Stimulated activated CD4-positive, alpha-beta T cell treated with anti-CD3 and anti-CD28 coated beads, Interleukin-4, amount 100 ng/mL, for 4 hours (primary cell): Measurements from ENCODE around the gene TSPO.

ENCODE experiments used
- DNase-seq, 2 experiments: peaks; one replicate each; pipeline ENCODE4 v3.0.0-alpha.2; 2020

The TSPO gene

DNA sequence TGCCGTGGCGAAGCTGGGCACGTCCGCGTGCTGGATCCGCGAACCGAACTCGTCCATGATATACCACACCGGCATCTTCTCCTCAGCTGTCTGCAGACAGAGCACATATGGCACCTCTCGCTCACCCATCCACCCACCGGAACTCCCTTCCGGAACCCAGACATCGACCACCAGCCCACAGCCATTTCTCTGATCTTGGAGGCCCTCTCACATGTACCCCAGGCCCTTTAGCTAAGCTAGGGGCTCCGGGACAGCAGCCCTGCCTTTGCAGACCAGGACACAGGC, 28.5 kb downstream of the TSPO start:
- no peak for DNase-seq

- no peak for DNase-seq
Measured at GRCh38 chr22:43180670-43181069, 29.3 kb downstream of the TSPO start.

- no peak for DNase-seq
Measured at GRCh38 chr22:43181321-43182076, 30.1 kb downstream of the TSPO start.

DNA sequence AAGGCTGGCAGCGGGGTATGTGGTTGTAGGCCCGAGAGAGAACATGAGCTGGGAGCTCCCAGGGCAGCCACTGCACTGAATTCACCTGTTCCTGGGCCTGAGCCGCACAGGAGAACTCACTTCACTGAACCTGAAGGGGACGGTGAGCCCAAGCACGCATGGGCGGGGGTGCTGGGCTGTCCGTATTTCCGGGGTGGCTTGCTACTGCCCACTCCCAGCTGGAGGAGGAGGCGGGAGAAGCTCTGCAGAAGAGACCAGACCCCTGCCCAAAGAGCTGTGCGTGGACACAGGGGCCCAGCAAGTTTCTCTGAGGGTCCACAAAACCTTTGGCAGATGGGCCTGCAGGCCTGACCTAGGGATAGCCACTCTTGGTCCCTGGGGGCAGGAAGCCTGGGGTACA, 30.8 kb downstream of the TSPO start:
- DNase-seq, result no peak

DNA sequence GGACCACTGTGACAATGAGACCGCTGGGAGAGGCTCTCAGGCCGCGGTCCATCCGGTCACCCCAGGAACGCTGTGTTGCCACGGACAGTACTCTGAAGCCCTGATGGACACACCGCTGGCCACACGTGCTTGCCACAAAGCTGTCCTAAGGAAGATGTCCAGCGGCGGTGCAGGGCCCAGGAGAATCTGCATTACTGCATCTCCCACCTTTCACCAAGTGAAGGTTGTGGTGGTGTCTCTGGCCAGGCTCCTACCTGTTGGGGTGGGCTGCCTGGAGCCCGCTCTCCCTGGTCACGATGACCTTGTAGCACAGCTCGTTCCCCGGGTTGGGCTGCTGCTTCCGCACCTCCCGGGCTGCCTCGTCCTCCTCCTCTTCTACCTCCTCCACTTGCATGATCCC, 31.4 kb downstream of the TSPO start:
- no peak for DNase-seq

DNA sequence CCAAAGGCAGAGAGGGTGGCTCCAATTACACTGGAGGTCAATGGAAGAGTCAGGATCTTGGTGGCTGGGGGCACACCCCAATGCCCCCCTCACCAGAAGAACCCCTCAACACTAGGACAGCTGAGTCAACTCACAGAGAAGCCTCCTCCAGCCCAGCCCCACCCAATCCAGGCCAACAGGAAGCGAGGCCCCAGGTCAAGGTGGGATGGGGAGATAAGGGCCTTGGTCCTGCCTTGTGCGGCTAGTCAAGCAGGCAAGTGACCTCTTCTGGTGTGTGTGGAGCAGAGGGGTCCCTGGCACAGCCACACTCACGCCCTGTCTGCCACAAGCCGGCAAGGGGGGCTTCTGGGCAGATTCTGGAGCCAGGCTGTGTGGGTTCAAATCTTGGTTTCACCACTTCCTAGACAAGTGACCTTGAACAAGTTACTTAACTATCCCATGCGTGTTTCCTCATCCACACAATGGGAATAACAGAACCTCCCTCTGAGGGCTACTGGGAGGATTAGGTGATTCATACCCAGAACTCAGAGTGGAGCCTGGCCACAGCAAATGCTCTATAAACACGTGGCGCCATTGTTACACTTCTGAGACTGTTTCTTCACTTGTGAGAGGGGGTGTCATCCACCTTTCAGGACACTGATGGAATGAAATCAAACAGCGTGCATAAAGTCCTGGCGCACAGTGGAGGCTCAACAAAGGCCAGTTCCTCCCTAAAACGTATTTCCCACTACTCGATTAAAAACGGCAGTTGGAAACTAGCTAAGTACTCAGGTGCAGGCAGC, 32.3 kb downstream of the TSPO start:
- DNase-seq, result no peak

DNA sequence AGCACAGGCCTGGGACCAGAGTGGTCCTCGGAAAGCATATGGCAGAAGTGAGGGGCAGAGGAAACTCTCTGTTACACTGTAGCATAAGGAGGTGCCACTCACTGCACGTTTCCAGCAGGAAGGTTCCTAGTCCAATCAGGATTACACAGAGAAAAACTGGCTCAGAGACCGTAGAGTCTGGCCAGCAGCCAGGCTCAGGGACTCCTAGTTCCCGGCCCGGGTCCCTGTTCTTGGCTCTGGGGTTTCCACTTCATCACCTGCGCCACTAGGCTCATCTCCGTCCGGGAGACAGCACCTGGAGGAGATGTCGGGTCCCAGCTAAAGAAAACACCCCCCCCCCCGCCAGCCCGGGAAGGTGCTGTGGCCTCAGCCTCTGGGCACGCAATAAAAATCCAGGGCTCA, 34.5 kb downstream of the TSPO start:
- DNase-seq, result no peak

GRCh38 chr22:43186272-43187170, 35.2 kb downstream of the TSPO start, which contains the start of gene TTLL12:
TSS of gene TTLL12 (minus strand) at chr22:43187134. CDS start at chr22:43187069, 65 bp downstream.
- DNase-seq, result peak; percentile 42 to 67

- DNase-seq, result peak; percentile 94 to 96
Measured at GRCh38 chr22:43187171-43188099, 36.1 kb downstream of the TSPO start.

DNA sequence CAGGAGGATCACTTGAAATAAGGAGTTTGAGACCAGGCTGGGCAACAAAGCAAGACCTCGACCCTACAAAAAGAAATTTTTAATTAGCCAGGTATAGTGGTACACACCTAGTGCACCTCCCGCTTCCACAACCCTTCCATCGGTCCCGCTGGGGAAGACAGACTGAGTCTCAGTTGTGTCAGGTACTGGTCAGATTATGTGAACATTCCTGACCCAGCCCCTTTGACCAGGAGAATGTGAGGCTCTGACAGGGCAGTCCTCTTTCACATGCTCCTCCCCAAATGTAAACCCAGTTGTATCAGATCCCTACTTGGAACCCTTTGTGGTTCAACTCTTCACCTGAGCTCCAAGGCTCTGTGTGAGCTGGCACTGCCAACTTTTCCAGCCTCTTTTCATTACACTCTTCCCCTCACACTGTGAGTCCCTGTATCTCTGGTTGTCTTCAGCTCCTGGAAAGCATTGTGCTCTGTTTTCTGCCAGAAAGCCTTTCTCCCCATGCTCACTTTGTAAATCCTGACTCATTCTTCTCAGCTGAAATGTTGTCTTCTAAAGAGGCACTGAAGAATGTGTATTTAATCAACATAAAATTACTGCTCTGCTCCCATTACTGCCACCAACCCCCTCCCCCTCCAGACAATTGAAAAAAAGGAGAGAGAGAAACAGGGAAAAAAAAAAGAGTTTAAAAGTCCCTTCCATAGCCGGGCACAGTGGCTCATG, 37.6 kb downstream of the TSPO start:
- DNase-seq, result no peak

- no peak for DNase-seq
Measured at GRCh38 chr22:43191831-43192230, 40.5 kb downstream of the TSPO start.

DNA sequence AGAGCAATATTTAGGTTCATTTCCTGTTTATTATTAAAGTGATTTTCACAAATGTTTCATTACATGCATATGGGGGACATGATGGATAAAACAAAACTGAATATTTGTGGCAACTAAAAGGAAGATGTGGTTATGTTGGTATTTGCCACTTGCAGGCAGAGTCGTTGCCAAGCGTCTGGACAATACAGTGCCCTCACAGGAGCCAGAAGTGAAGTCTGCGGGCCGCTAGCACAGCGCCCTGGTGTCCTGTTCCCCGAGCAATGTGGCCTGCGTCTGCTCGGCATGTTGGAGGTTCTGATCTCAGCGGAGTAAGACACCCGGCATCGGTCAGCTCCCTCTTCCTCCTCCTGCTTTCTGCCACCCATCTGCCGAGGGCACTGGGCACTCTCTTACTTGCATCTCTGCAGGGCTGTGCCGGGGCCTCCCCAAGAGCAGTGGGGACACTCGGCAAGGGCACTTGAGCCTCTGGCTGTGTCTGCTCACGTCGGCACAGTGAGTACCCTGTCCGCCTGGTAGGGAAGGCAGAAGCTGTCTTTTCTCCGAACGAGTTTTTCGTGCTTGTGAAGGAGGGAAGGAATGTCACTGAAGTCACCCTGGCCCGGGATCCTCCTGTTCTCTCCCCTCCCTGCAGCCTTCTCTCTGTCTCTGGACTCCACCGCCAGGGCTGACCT, 46.0 kb downstream of the TSPO start:
- no peak for DNase-seq

DNA sequence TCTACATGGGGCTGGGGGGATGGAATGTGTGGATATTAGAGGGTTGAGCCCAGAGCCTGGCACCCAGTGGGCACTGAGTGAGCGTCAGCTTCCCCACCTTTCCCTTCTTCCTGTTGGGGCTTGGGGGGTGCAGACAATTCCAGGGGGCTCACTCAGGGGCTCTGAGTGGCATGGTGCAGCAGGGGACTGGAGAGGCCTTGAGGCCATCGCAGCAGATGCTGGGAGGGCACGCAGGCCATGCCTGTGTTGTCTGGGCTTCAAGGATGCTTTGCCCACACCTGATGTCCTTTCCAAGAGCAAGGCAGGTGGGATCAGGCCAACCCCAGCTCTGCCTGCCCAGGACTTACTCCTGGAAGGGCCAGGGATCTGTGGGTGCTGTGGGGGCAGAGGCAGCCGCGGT, 46.8 kb downstream of the TSPO start:
- DNase-seq, result no peak

DNA sequence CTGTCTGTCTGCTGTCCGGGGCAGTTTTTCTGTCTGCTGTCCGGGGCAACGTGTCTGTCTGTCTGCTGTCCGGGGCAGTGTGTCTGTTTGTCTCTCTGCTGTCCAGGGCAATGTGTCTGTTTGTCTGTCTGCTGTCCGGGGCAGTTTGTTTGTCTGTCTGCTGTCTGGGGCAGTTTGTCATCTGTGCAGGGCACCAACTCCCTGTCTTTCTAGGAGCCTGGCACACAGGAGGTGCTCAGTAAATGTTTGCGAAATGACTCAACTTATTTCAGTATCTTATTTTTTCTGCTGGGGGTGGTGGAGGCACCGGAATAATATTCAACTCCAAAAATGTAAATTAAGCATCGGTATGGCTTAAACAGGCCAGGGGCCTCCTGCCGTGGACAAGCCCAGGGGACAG, 47.6 kb downstream of the TSPO start:
- DNase-seq, result no peak

- DNase-seq, result no peak
Measured at GRCh38 chr22:43199541-43199940, 48.2 kb downstream of the TSPO start.

DNA sequence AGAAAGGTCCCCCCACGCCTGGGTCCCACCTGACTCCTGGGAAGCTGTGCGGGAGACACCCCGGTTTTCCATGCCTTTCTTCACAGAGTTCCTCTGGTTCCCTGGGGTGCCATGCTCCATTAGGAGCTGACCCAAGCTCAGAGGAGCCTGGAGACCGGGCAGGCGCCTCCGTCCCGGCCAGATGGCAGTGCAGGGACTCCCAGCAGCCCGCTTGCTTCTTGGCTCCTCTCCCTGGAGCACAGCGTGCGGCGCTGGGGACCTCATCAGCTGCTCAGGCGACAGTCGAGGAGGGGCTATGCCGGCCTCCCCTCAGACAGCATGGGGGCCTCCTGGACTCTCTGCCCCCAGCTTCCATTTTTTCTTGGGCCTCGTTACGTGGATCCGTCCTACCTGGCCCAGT, 48.7 kb downstream of the TSPO start:
- DNase-seq, result no peak

DNA sequence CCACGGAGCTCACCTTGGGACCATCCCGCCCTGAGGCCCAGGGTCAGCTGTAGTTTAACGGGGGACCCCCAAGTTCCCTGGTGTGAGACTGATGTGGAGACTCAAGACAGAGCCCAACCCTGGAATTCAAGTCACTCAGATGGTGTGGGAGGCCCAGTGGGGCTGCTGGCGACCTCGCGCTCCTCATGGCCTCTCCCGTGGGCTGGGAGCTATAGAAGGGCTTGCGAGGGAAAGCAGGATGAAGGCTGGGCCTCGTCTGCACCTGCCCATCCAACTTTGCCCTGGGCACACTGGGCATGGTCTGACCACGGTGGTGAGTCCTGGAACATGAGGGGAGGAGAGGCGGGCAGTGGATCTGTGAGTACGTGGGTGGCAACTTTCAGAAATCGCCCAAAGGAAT, 49.2 kb downstream of the TSPO start:
- DNase-seq, result no peak

GRCh38 chr22:43201486-43202219, 50.3 kb downstream of the TSPO start:
- no peak for DNase-seq

- DNase-seq, result no peak
Measured at GRCh38 chr22:43202326-43202725, 51.0 kb downstream of the TSPO start.

GRCh38 chr22:43202756-43203410, 51.5 kb downstream of the TSPO start:
- no peak for DNase-seq
